Prostate gland (tissue), 2 donors: ENCODE data around the gene KLHL29.

Source experiments
- POLR2A ChIP-seq: fragments of 450-650 bp; IDR thresholded peaks from one replicate; pipeline ENCODE4 v1.6.1; 2016; ENCODE audit warnings: antibody characterized with exemption, mild to moderate bottlenecking
- POLR2AphosphoS5 ChIP-seq: sonication (generic); formaldehyde crosslinking; IDR thresholded peaks from one replicate; pipeline ENCODE4 v1.6.1; 2017; ENCODE audit warnings: antibody characterized with exemption
- TF ChIP-seq, protein P1 (sequence below), 4 experiments: fragments of 200-600 bp in 2 of 4; fragments of 450-650 bp in 2 of 4; sonication (generic) in 2 of 4; IDR thresholded peaks; 1 replicate in 3 of 4; 2 replicates in 1 of 4; pipeline ENCODE4 v1.5.1; 2016 to 2019; ENCODE audit warnings: antibody characterized with exemption in 4 of 4, mild to moderate bottlenecking in 2 of 4, moderate library complexity in 2 of 4

DNA sequence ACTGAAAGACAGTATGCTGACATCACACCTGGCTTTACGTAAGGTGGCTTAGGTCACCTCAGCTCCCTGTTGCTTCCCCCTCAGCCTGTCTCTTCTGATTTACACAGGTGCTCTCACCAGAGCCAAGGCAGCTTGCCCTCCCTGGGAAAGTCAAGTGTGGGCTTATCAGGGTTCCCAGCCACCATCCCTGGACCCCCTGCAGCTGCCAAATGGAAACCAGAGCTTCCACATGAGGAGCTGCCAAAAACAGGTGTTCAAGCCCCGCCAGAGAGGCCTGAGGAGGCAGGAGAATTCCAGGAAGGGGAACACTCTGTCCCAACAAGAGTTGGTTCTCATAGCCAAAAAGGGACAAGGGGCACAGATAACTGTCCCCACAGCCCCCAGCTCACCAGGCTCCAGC, 275.3 kb downstream of the KLHL29 start:
- TF ChIP-seq, protein P1, sequence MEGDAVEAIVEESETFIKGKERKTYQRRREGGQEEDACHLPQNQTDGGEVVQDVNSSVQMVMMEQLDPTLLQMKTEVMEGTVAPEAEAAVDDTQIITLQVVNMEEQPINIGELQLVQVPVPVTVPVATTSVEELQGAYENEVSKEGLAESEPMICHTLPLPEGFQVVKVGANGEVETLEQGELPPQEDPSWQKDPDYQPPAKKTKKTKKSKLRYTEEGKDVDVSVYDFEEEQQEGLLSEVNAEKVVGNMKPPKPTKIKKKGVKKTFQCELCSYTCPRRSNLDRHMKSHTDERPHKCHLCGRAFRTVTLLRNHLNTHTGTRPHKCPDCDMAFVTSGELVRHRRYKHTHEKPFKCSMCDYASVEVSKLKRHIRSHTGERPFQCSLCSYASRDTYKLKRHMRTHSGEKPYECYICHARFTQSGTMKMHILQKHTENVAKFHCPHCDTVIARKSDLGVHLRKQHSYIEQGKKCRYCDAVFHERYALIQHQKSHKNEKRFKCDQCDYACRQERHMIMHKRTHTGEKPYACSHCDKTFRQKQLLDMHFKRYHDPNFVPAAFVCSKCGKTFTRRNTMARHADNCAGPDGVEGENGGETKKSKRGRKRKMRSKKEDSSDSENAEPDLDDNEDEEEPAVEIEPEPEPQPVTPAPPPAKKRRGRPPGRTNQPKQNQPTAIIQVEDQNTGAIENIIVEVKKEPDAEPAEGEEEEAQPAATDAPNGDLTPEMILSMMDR (IDR thresholded peaks at IDR 0.05) = no peak
- TF ChIP-seq POLR2A (no peak), POLR2AphosphoS5 (no peak)
